ENCODE results near the gene SDHAF2.

- TF ChIP-seq POLR2AphosphoS5 (IDR thresholded peaks at IDR 0.05; ENCODE audit: borderline replicate concordance, low read depth, low read length): no peak
- no peak for TF ChIP-seq EZH2 (IDR thresholded peaks at IDR 0.05)
- TF ChIP-seq FOXP2 (optimal IDR thresholded peaks at IDR 0.05; ENCODE audit: control extremely low read depth, extremely low read length, insufficient read depth): no peak
Observed at GRCh38 chr11:61468002-61468401, 38.1 kb downstream of the SDHAF2 start.
